ENCODE data around the gene CSN2.

The CSN2 gene, protein sequence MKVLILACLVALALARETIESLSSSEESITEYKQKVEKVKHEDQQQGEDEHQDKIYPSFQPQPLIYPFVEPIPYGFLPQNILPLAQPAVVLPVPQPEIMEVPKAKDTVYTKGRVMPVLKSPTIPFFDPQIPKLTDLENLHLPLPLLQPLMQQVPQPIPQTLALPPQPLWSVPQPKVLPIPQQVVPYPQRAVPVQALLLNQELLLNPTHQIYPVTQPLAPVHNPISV

GRCh38 chr4:69965628-69966027 lies at the start of gene CSN2:
TSS of gene CSN2 (minus strand) at chr4:69965728. CDS start at chr4:69960995, 4,733 bp downstream.
- Histone ChIP-seq H3K36me3 (ENCODE audit: insufficient read depth, insufficient read length, low read length) (no peaks in the 10 kb centered on the region), H3K9ac (ENCODE audit: insufficient read length, low read depth) (no peak within 1 kb of the TSS), H3K27me3 (ENCODE audit: insufficient read depth, insufficient read length) (no peaks in the 10 kb centered on the region), H3K4me3 (ENCODE audit: insufficient read length, low read depth) (no peak within 1 kb of the TSS), H3K4me1 (ENCODE audit: insufficient read depth, insufficient read length) (no peaks in the 10 kb centered on the region), H3K9me3 (ENCODE audit: insufficient read depth, low read length) (no peaks in the 10 kb centered on the region)
- no peak for DNase-seq (ENCODE audit: low read depth, low spot score)
- TF ChIP-seq SUZ12 (IDR thresholded peaks at IDR 0.05; ENCODE audit: extremely low read depth, insufficient read depth, insufficient read length) = no peak
- no peak for TF ChIP-seq ZNF274 (IDR thresholded peaks at IDR 0.05; ENCODE audit: low read depth, low read length)
- TF ChIP-seq YY1 (IDR thresholded peaks at IDR 0.05; ENCODE audit: insufficient read depth, insufficient read length) = no peak

- no peak for DNase-seq (ENCODE audit: low read depth, low spot score)
- Histone ChIP-seq H3K27me3 (ENCODE audit: insufficient read depth, insufficient read length) (no peaks in the 10 kb centered on the region), H3K4me1 (ENCODE audit: insufficient read depth, insufficient read length) (no peaks in the 10 kb centered on the region), H3K36me3 (ENCODE audit: insufficient read depth, insufficient read length, low read length) (no peaks in the 10 kb centered on the region), H3K4me3 (ENCODE audit: insufficient read length, low read depth) (no peak overlapping the region), H3K9ac (ENCODE audit: insufficient read length, low read depth) (no peak overlapping the region), H3K9me3 (ENCODE audit: insufficient read depth, low read length) (no peaks in the 10 kb centered on the region)
- no peak for TF ChIP-seq YY1 (IDR thresholded peaks at IDR 0.05; ENCODE audit: insufficient read depth, insufficient read length)
- no peak for TF ChIP-seq SUZ12 (IDR thresholded peaks at IDR 0.05; ENCODE audit: extremely low read depth, insufficient read depth, insufficient read length)
- TF ChIP-seq ZNF274 (IDR thresholded peaks at IDR 0.05; ENCODE audit: low read depth, low read length) = no peak
Measured at GRCh38 chr4:70008771-70009170, 43.2 kb upstream of the CSN2 start.

DNA sequence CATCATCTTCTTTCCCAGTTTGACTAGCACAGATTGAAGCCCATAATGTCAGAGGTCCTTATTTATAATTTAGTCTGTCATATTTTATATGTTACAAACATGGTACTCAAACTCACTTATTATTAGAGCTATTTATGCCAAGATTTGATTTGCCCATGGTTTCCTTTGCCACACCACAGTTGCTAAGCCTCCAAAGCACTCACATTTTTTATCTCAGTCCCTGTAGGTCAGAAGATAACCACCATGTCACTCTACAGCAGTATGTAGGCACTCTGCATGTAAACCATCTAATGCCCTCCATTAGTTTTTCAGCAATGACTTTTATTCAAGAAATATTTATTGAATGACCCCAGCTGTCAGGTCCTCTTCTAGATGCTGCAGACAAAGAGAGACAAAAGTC lies 37.0 kb upstream of the CSN2 start:
- Histone ChIP-seq H3K4me1 (ENCODE audit: insufficient read depth, insufficient read length) (no peaks in the 10 kb centered on the region), H3K9ac (ENCODE audit: insufficient read length, low read depth) (no peak overlapping the region), H3K9me3 (ENCODE audit: insufficient read depth, low read length) (no peaks in the 10 kb centered on the region), H3K36me3 (ENCODE audit: insufficient read depth, insufficient read length, low read length) (no peaks in the 10 kb centered on the region), H3K27me3 (ENCODE audit: insufficient read depth, insufficient read length) (no peaks in the 10 kb centered on the region), H3K4me3 (ENCODE audit: insufficient read length, low read depth) (no peak overlapping the region)
- no peak for TF ChIP-seq YY1 (IDR thresholded peaks at IDR 0.05; ENCODE audit: insufficient read depth, insufficient read length)
- no peak for TF ChIP-seq SUZ12 (IDR thresholded peaks at IDR 0.05; ENCODE audit: extremely low read depth, insufficient read depth, insufficient read length)
- TF ChIP-seq ZNF274 (IDR thresholded peaks at IDR 0.05; ENCODE audit: low read depth, low read length) = no peak
- DNase-seq (ENCODE audit: low read depth, low spot score) = no peak

- no peaks in the 10 kb centered on the region for H3K27me3 ChIP-seq (ENCODE audit: insufficient read depth, insufficient read length)
- TF ChIP-seq SUZ12 (IDR thresholded peaks at IDR 0.05; ENCODE audit: extremely low read depth, insufficient read depth, insufficient read length) (no peak), ZNF274 (IDR thresholded peaks at IDR 0.05; ENCODE audit: low read depth, low read length) (no peak), YY1 (IDR thresholded peaks at IDR 0.05; ENCODE audit: insufficient read depth, insufficient read length) (no peak)
Measured at GRCh38 chr4:70000711-70001110, 35.2 kb upstream of the CSN2 start.

GRCh38 chr4:69999420-69999819 lies 33.9 kb upstream of the CSN2 start:
- H3K4me1 ChIP-seq (ENCODE audit: insufficient read depth, insufficient read length) = no peaks in the 10 kb centered on the region
- no peaks in the 10 kb centered on the region for H3K9me3 ChIP-seq (ENCODE audit: insufficient read depth, low read length)
- H3K36me3 ChIP-seq (ENCODE audit: insufficient read depth, insufficient read length, low read length) = no peaks in the 10 kb centered on the region
- no peaks in the 10 kb centered on the region for H3K27me3 ChIP-seq (ENCODE audit: insufficient read depth, insufficient read length)
- no peak overlapping the region for H3K9ac ChIP-seq (ENCODE audit: insufficient read length, low read depth)
- no peak for DNase-seq (ENCODE audit: low read depth, low spot score)
- TF ChIP-seq ZNF274 (IDR thresholded peaks at IDR 0.05; ENCODE audit: low read depth, low read length) (no peak), SUZ12 (IDR thresholded peaks at IDR 0.05; ENCODE audit: extremely low read depth, insufficient read depth, insufficient read length) (no peak), YY1 (IDR thresholded peaks at IDR 0.05; ENCODE audit: insufficient read depth, insufficient read length) (no peak)
- no peak overlapping the region for H3K4me3 ChIP-seq (ENCODE audit: insufficient read length, low read depth)

More at GRCh38 chr4:70000711-70001110, 35.2 kb upstream of the CSN2 start:
- Histone ChIP-seq H3K9me3 (ENCODE audit: insufficient read depth, low read length) (no peaks in the 10 kb centered on the region), H3K4me3 (ENCODE audit: insufficient read length, low read depth) (no peak overlapping the region), H3K36me3 (ENCODE audit: insufficient read depth, insufficient read length, low read length) (no peaks in the 10 kb centered on the region), H3K4me1 (ENCODE audit: insufficient read depth, insufficient read length) (no peaks in the 10 kb centered on the region), H3K9ac (ENCODE audit: insufficient read length, low read depth) (no peak overlapping the region)
- no peak for DNase-seq (ENCODE audit: low read depth, low spot score)

DNA sequence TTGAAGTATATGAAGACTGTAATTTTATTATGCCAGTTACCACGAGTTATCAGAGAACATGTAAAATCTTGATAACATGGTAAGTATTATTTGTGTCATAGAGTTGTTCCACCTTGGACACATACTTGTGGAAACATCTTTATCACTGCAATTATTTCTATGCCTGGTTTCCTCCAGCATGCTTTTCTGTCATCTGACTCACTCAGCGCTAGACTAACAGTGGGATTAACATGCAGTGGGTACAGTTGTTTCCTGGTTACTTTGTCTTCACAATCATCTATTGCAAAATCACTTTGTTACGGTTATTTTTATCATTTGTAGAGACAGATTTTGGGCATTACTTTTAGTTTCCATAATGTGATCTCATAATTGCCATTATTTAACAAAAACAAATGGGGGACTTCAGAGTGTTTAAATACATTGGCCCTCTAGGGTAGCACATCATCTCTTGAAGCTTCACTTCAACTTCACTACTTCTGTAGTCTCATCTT lies 30.0 kb upstream of the CSN2 start, which contains the start of gene STATH:
Gene STATH, plus strand, starts transcription at position 441 of the 491 bp plus-strand sequence. CDS start 2,472 bp downstream, outside the sequence.
- H3K9me3 ChIP-seq (ENCODE audit: insufficient read depth, low read length) = no peaks in the 10 kb centered on the region

GRCh38 chr4:69994782-69995181 lies 29.3 kb upstream of the CSN2 start:
- TF ChIP-seq ZNF274 (IDR thresholded peaks at IDR 0.05; ENCODE audit: low read depth, low read length) (no peak), YY1 (IDR thresholded peaks at IDR 0.05; ENCODE audit: insufficient read depth, insufficient read length) (no peak), SUZ12 (IDR thresholded peaks at IDR 0.05; ENCODE audit: extremely low read depth, insufficient read depth, insufficient read length) (no peak)
- Histone ChIP-seq H3K27me3 (ENCODE audit: insufficient read depth, insufficient read length) (no peaks in the 10 kb centered on the region), H3K4me1 (ENCODE audit: insufficient read depth, insufficient read length) (no peaks in the 10 kb centered on the region), H3K36me3 (ENCODE audit: insufficient read depth, insufficient read length, low read length) (no peaks in the 10 kb centered on the region), H3K4me3 (ENCODE audit: insufficient read length, low read depth) (no peak overlapping the region), H3K9me3 (ENCODE audit: insufficient read depth, low read length) (no peaks in the 10 kb centered on the region), H3K9ac (ENCODE audit: insufficient read length, low read depth) (no peak overlapping the region)
- no peak for DNase-seq (ENCODE audit: low read depth, low spot score)

More for the DNA sequence above, 30.0 kb upstream of the CSN2 start, which contains the start of gene STATH:
- H3K9ac ChIP-seq (ENCODE audit: insufficient read length, low read depth) = no peak within 1 kb of the TSS
- H3K36me3 ChIP-seq (ENCODE audit: insufficient read depth, insufficient read length, low read length) = no peaks in the 10 kb centered on the region
- no peak for TF ChIP-seq SUZ12 (IDR thresholded peaks at IDR 0.05; ENCODE audit: extremely low read depth, insufficient read depth, insufficient read length)
- TF ChIP-seq ZNF274 (IDR thresholded peaks at IDR 0.05; ENCODE audit: low read depth, low read length) = no peak
- TF ChIP-seq YY1 (IDR thresholded peaks at IDR 0.05; ENCODE audit: insufficient read depth, insufficient read length) = no peak
- no peaks in the 10 kb centered on the region for H3K27me3 ChIP-seq (ENCODE audit: insufficient read depth, insufficient read length)
- H3K4me1 ChIP-seq (ENCODE audit: insufficient read depth, insufficient read length) = no peaks in the 10 kb centered on the region
- no peak for DNase-seq (ENCODE audit: low read depth, low spot score)
- no peak within 1 kb of the TSS for H3K4me3 ChIP-seq (ENCODE audit: insufficient read length, low read depth)

Data from NT2/D1 (cell line).